K562 (cell line): ENCODE results near the gene DHX57. TPM values are rescaled to one million over a fixed set of nuclear protein-coding genes. Genes with fewer than 3 reads are reported as not detected.
A peak's percentile ranks its signal among the peaks of the same experiment; 100 is the strongest.

Experiments used
- BCOR ChIP-seq: fragments of 450-650 bp; IDR thresholded peaks from 2 replicates; pipeline ENCODE4 v1.6.1; 2016
- E2F6 ChIP-seq, 2 experiments: IDR thresholded peaks; 2 replicates each; pipeline ENCODE4 v1.6.1; 2011; ENCODE audit warnings: borderline replicate concordance in 1 of 2, control low read depth in 1 of 2, low read depth in 1 of 2, low read length in 1 of 2, mild to moderate bottlenecking in 1 of 2, mixed read lengths in 1 of 2, moderate library complexity in 1 of 2; ENCODE audit not compliant: insufficient read depth in 1 of 2, insufficient read length in 1 of 2, poor library complexity in 1 of 2, severe bottlenecking in 1 of 2; ENCODE audit errors: extremely low read depth in 1 of 2
- FOXJ2 ChIP-seq: fragments of 200-800 bp; sonication (Bioruptor generic); IDR thresholded peaks from 2 replicates; pipeline ENCODE4 v1.6.1; 2016; ENCODE audit warnings: missing genetic modification characterization, missing compliant biosample characterization
- HDAC6 ChIP-seq: IDR thresholded peaks from 2 replicates; pipeline ENCODE4 v1.6.1; 2012; ENCODE audit warnings: low read depth, mild to moderate bottlenecking, control low read depth, inconsistent platforms, low read length, moderate library complexity
- HNRNPH1 ChIP-seq: fragments of 200-400 bp; formaldehyde crosslinking; optimal IDR thresholded peaks from 2 replicates; pipeline ENCODE3; 2017; ENCODE audit warnings: low read depth, mild to moderate bottlenecking, low read length, moderate library complexity
- JUNB ChIP-seq: fragments of 450-650 bp; formaldehyde crosslinking; conservative IDR thresholded peaks from 2 replicates; pipeline ENCODE4 v1.4.0; 2020; ENCODE audit warnings: mild to moderate bottlenecking
- KDM5B ChIP-seq: fragments of 200-600 bp; sonication (generic); IDR thresholded peaks from 2 replicates; pipeline ENCODE4 v1.6.1; 2012; ENCODE audit warnings: low read depth, mild to moderate bottlenecking, moderate library complexity, low read length, control low read depth, inconsistent platforms; ENCODE audit not compliant: insufficient replicate concordance
- MAFK ChIP-seq: IDR thresholded peaks from 2 replicates; pipeline ENCODE4 v1.6.1; 2011; ENCODE audit warnings: low read length, improper control_type of control experiment
- MCM7 ChIP-seq, 2 experiments: fragments of 450-650 bp; IDR thresholded peaks; 2 replicates each; pipeline ENCODE4 v1.6.1; 2016 to 2018
- MEIS2 ChIP-seq: fragments of 450-650 bp; IDR thresholded peaks from 2 replicates; pipeline ENCODE4 v1.6.1; 2014; ENCODE audit warnings: mild to moderate bottlenecking; ENCODE audit not compliant: partially characterized antibody
- MYC ChIP-seq, 2 experiments: fragments of 250-450 bp in 1 of 2; sonication (Bioruptor Pico) in 1 of 2; IDR thresholded peaks; 2 replicates each; pipeline versions ENCODE4 v1.5.1 to v1.6.1; 2012 to 2021; ENCODE audit warnings: low read depth in 2 of 2, borderline replicate concordance in 1 of 2, improper control_type of control experiment in 1 of 2, low read length in 1 of 2, mild to moderate bottlenecking in 1 of 2, moderate library complexity in 1 of 2
- NBN ChIP-seq: fragments of 450-650 bp; IDR thresholded peaks from 2 replicates; pipeline ENCODE4 v1.6.1; 2016; ENCODE audit warnings: low read depth, mild to moderate bottlenecking
- NR1H2 ChIP-seq: sonication (generic); formaldehyde crosslinking; IDR thresholded peaks from 2 replicates; pipeline ENCODE4 v1.4.0; 2020; ENCODE audit warnings: mild to moderate bottlenecking, missing genetic modification reagents
- PHTF2 ChIP-seq: fragments of 250-450 bp; sonication (Bioruptor Pico); IDR thresholded peaks from 2 replicates; pipeline ENCODE4 v1.5.0; 2021; ENCODE audit warnings: mild to moderate bottlenecking
- RBM22 ChIP-seq: fragments of 200-400 bp; formaldehyde crosslinking; IDR thresholded peaks from 2 replicates; pipeline ENCODE4 v1.6.1; 2018; ENCODE audit warnings: low read length, low read depth; ENCODE audit not compliant: poor library complexity, severe bottlenecking
- RCOR1 ChIP-seq, 2 experiments: IDR thresholded peaks; 2 replicates each; pipeline ENCODE4 v1.6.1; 2012; ENCODE audit warnings: low read depth in 2 of 2, low read length in 2 of 2, borderline replicate concordance in 1 of 2, improper control_type of control experiment in 1 of 2
- RERE ChIP-seq: sonication (generic); formaldehyde crosslinking; IDR thresholded peaks from 2 replicates; pipeline ENCODE4 v1.8.0; 2023; ENCODE audit warnings: missing genetic modification reagents, mild to moderate bottlenecking, borderline replicate concordance
- RNF2 ChIP-seq: sonication (generic); IDR thresholded peaks from 2 replicates; pipeline ENCODE4 v1.6.1; 2016
- SP1 ChIP-seq: sonication (generic); formaldehyde crosslinking; IDR thresholded peaks from 2 replicates; pipeline ENCODE4 v1.8.1; 2022; ENCODE audit warnings: mild to moderate bottlenecking, missing genetic modification reagents
- ZKSCAN3 ChIP-seq: fragments of 250-450 bp; sonication (Bioruptor Pico); IDR thresholded peaks from 2 replicates; pipeline ENCODE4 v1.4.0; 2020
- ZNF263 ChIP-seq: sonication (generic); formaldehyde crosslinking; IDR thresholded peaks from 2 replicates; pipeline ENCODE4 v1.8.0; 2022; ENCODE audit warnings: mild to moderate bottlenecking, missing genetic modification reagents, borderline replicate concordance
- ZNF384 ChIP-seq: IDR thresholded peaks from 2 replicates; pipeline ENCODE4 v1.6.1; 2012; ENCODE audit warnings: low read depth, low read length, improper control_type of control experiment
- ZNF551 ChIP-seq: fragments of 250-450 bp; sonication (Bioruptor Pico); IDR thresholded peaks from 2 replicates; pipeline ENCODE4 v1.5.0; 2021; ENCODE audit warnings: mild to moderate bottlenecking, moderate library complexity
- polyA plus RNA-seq, 8 experiments: library from polyadenylated mRNA; depleted of rRNA in 4 of 8; stranded (reverse) in 5 of 8; unstranded in 3 of 8; fragments of >200 nt; fragmentation: Nextera tagmentation in 2 of 8; fragmentation: Illumina TruSeq in 1 of 8; extraction: Ambion mirVana in 2 of 8; extraction: Trizol in 1 of 8; gene quantifications; 2 replicates each; pipeline versions ENCODE4 v1.2.1 to v1.2.3, GENCODE V29; 2011 to 2014; ENCODE audit warnings: inconsistent platforms in 1 of 8, missing spikeins in 1 of 8
- total RNA-seq, 7 experiments: library from RNA; depleted of rRNA in 6 of 7; stranded (reverse); fragments of >200 nt in 6 of 7; fragmentation: Illumina TruSeq in 2 of 7; extraction: Trizol in 2 of 7; gene quantifications; 2 replicates each; pipeline versions ENCODE4 v1.2.1 to v1.2.3, GENCODE V29; 2011 to 2021; ENCODE audit warnings: low replicate concordance in 1 of 7

DHX57 gene
- total and polyA plus RNA-seq, 9 of the 15 experiments (the other 6 are each of a cell fraction or from before 2014, with no cell fraction given): 7.4 to 23.6 (median 17.9) TPM

- TF ChIP-seq ZNF263 (no peak; the same call in 1 of the 2 replicates), PHTF2 (CRISPR knock-in tag) (no peak), RCOR1 (IDR thresholded peaks at IDR 0.05; ENCODE audit: borderline replicate concordance in 1 of 2, low read depth in 2 of 2, low read length in 2 of 2) (no peak; a peak in 1 of 4 replicates), ZNF551 (CRISPR knock-in tag) (no peak), SP1 (CRISPR knock-in tag) (peak; percentile 42; the same call in 1 of the 2 replicates), FOXJ2 (tag) (no peak), RERE (no peak), MCM7 (IDR thresholded peaks at IDR 0.05) (no peak), RNF2 (no peak), HDAC6 (no peak), ZKSCAN3 (CRISPR knock-in tag) (no peak), ZNF384 (no peak), RBM22 (peak; percentile 66), MEIS2 (no peak), NR1H2 (no peak), MAFK (no peak), JUNB (CRISPR knock-in tag) (no peak), BCOR (no peak), E2F6 (IDR thresholded peaks at IDR 0.05; ENCODE audit: borderline replicate concordance in 1 of 2, extremely low read depth in 1 of 2, insufficient read depth in 1 of 2, insufficient read length in 1 of 2, low read depth in 1 of 2, low read length in 1 of 2, poor library complexity in 1 of 2, severe bottlenecking in 1 of 2) (peak; percentile 46 to 55), NBN (0 out of 2 replicates have a peak, but pooled peaks have one; percentile 40), MYC (IDR thresholded peaks at IDR 0.05; ENCODE audit: low read depth, low read length) (no peak), MYC (CRISPR knock-in tag; IDR thresholded peaks at IDR 0.05; ENCODE audit: borderline replicate concordance, low read depth) (0 out of 2 replicates have a peak, but pooled peaks have one; percentile 48), KDM5B (peak; percentile 82), HNRNPH1 (no peak)
Observed at GRCh38 chr2:38875576-38876367, at the start of gene DHX57, which contains the start of gene MORN2 (continued).
